ENCODE results near the gene NFIB. TPM values are rescaled to one million over a fixed set of nuclear protein-coding genes. Genes with fewer than 3 reads are reported as not detected.

NFIB gene
- polyA plus RNA-seq, 1 of the 3 experiments (the other 2 are of a cell fraction) = 9.2 TPM

DNA sequence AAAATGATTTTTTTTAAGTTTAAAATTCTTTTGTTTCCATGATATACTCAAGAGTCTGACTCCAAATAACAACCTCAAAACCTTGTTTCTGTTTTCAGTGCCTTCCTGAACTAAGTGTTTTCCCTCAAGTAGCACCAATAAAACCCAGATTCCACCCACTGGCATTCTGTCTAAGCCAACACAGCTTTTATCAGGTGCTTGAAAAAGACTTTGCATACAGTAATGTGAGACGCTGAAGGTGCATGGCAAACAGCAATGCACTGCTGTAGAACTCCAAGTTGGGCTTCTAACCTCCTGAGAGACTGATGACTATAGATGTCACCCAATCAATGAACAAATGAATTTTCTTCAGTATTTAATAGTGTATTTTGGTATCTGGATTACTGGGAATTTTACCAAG is 95.7 kb downstream of the NFIB start (continued):
- TF ChIP-seq GATA2 (CRISPR knock-in tag; IDR thresholded peaks at IDR 0.05) (no peak), EP300 (IDR thresholded peaks at IDR 0.05; ENCODE audit: borderline replicate concordance in 1 of 2, low read depth in 1 of 2, low read length in 1 of 2) (no peak)

DNA sequence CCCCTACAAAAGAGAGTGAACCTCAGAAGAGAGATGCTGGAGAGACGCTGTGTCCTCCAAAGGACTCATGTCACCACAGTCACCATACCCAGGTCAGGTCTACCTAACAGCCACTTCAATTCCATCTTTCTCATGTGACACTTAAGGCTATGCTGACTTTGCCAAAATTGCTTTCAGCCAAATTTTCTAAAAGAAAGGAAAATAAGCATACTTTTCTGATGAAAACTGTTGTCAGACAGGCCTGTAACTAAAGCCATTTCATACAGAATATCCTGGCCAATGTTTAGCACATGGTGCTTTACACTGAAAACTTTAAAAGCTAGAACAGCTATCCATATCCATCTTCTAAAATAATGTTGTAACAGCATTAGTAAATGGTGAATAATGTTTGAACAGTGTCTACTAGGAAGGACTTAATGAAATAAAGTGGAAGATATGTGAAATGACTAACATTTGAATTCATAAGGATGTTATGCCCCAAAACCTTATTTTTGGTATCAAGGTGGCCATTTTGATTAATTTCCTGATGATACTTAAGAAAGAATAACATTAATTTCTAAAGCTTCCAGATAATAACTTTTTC is 97.2 kb downstream of the NFIB start:
- no peak for DNase-seq
- H3K9me2 ChIP-seq = no peaks in the 10 kb centered on the region
- TF ChIP-seq, protein P1, sequence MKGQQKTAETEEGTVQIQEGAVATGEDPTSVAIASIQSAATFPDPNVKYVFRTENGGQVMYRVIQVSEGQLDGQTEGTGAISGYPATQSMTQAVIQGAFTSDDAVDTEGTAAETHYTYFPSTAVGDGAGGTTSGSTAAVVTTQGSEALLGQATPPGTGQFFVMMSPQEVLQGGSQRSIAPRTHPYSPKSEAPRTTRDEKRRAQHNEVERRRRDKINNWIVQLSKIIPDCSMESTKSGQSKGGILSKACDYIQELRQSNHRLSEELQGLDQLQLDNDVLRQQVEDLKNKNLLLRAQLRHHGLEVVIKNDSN (IDR thresholded peaks at IDR 0.05; ENCODE audit: borderline replicate concordance, low read depth) = no peak
- no peak for TF ChIP-seq MXI1 (IDR thresholded peaks at IDR 0.05; ENCODE audit: low read depth, low read length)
- H3K9me3 ChIP-seq = no peaks in the 10 kb centered on the region
- no peak overlapping the region for H3K9ac ChIP-seq
- peaks cover 3% of the 10 kb centered on the region in 2 experiments for H3K36me3 ChIP-seq (replicated peaks in 1 of 2; ENCODE audit: control insufficient read depth in 1 of 2, insufficient read depth in 2 of 2, low read length in 1 of 2)
- H3F3A ChIP-seq (replicated peaks; ENCODE audit: insufficient read depth) = peaks cover 31% of the 10 kb centered on the region
- H3K4me3 ChIP-seq (ENCODE audit: low read depth in 2 of 2, low read length in 1 of 2) = no peak overlapping the region
- no peaks in the 10 kb centered on the region; the same call in 1 of the 2 replicates for H4K20me1 ChIP-seq (ENCODE audit: insufficient read depth)
- H2AFZ ChIP-seq (ENCODE audit: low read depth) = no peak overlapping the region
- no peaks in the 10 kb centered on the region for H3K27me3 ChIP-seq (ENCODE audit: insufficient read depth)
- peaks cover 62% of the 10 kb centered on the region for H3K79me2 ChIP-seq (ENCODE audit: insufficient read depth)
- H3K4me1 ChIP-seq (ENCODE audit: control insufficient read depth in 1 of 2, insufficient read depth in 2 of 2, low read depth in 1 of 2, low read length in 1 of 2) = peaks cover 20 to 49% of the 10 kb centered on the region in 2 experiments
- H3K27ac ChIP-seq (ENCODE audit: low read depth in 2 of 2, low read length in 1 of 2) = peak overlapping the region; percentile 4 to 61; a peak in 3 of 4 replicates
- ChIA-PET POLR2A (no interaction called here), CTCF (no interaction called here)
- WGBS (ENCODE audit: low lambda C conversion rate) = 100% methylated on average over 1 of the region's 1 CpG
- H3K4me2 ChIP-seq = no peak overlapping the region

DNA sequence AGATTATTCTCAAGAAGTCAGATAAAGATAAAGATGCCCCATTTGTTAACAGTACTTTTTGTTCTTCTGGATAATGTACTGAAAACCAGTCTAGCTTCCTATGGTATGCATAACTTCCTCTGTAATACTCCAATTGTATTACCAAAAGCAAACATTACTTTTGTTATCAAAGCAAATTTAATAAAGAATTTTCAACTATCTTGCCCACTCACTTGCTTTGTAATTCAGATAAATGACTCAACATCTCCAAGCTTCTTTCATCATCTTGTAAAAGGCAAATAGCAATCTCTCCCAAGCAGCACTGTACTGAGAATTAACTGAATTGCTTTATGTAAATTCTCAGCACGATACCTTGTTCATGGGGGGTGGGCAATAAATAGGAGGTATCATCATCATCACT is 98.3 kb downstream of the NFIB start:
- H3K36me3 ChIP-seq (replicated peaks in 1 of 2; ENCODE audit: control insufficient read depth in 1 of 2, insufficient read depth in 2 of 2, low read length in 1 of 2) = peaks cover 3% of the 10 kb centered on the region in 2 experiments
- no peak overlapping the region for H3K9ac ChIP-seq
- POLR2A ChIA-PET = no interaction called here
- no peak overlapping the region for H3K4me3 ChIP-seq (ENCODE audit: low read depth in 2 of 2, low read length in 1 of 2)
- peaks cover 73% of the 10 kb centered on the region for H3K79me2 ChIP-seq (ENCODE audit: insufficient read depth)
- peaks cover 21 to 41% of the 10 kb centered on the region in 2 experiments for H3K4me1 ChIP-seq (ENCODE audit: control insufficient read depth in 1 of 2, insufficient read depth in 2 of 2, low read depth in 1 of 2, low read length in 1 of 2)
- H3K9me3 ChIP-seq = no peaks in the 10 kb centered on the region
- H3K27me3 ChIP-seq (ENCODE audit: insufficient read depth) = no peaks in the 10 kb centered on the region
- H3K27ac ChIP-seq (ENCODE audit: low read depth in 2 of 2, low read length in 1 of 2) = peak overlapping the region in 1 of 2 experiments; percentile 61; a peak in 3 of 4 replicates
- no peaks in the 10 kb centered on the region; the same call in 1 of the 2 replicates for H4K20me1 ChIP-seq (ENCODE audit: insufficient read depth)
- H3F3A ChIP-seq (replicated peaks; ENCODE audit: insufficient read depth) = peaks cover 25% of the 10 kb centered on the region
- H3K9me2 ChIP-seq = no peaks in the 10 kb centered on the region
- no peak overlapping the region for H2AFZ ChIP-seq (ENCODE audit: low read depth)
- CTCF ChIA-PET = interaction anchor here (0.9 kb wide), 1 partner anchor 11 kb away, joined by 3 read pairs; no protein-coding TSS in a partner anchor
- H3K4me2 ChIP-seq = peak overlapping the region; percentile 22; the same call in 1 of the 2 replicates
- no peak for DNase-seq
- WGBS (ENCODE audit: low lambda C conversion rate) = 40% methylated on average over 1 of the region's 1 CpG
- TF ChIP-seq ELF1 (IDR thresholded peaks at IDR 0.05) (no peak), JUND (IDR thresholded peaks at IDR 0.05) (0 out of 2 replicates have a peak, but pooled peaks have one; percentile 10), FOXM1 (IDR thresholded peaks at IDR 0.05; ENCODE audit: low read depth) (no peak), FOXJ3 (CRISPR knock-in tag; IDR thresholded peaks at IDR 0.05) (no peak), TCF12 (IDR thresholded peaks at IDR 0.05) (peak; percentile 18; the same call in 1 of the 2 replicates), RAD21 (IDR thresholded peaks at IDR 0.05; ENCODE audit: low read length) (no peak), EZH2phosphoT487 (IDR thresholded peaks at IDR 0.05; ENCODE audit: borderline replicate concordance, low read depth) (no peak), MEF2A (IDR thresholded peaks at IDR 0.05; ENCODE audit: borderline replicate concordance, low read depth) (no peak), TAF1 (IDR thresholded peaks at IDR 0.05; ENCODE audit: borderline replicate concordance, low read depth, low read length) (no peak), FOSL2 (IDR thresholded peaks at IDR 0.05; ENCODE audit: borderline replicate concordance, low read depth) (no peak), YY1 (IDR thresholded peaks at IDR 0.05; ENCODE audit: low read depth) (no peak), SIN3A (IDR thresholded peaks at IDR 0.05; ENCODE audit: borderline replicate concordance, low read depth, low read length) (no peak), EP300 (IDR thresholded peaks at IDR 0.05; ENCODE audit: borderline replicate concordance in 1 of 2, low read depth in 1 of 2, low read length in 1 of 2) (no peak), CHD2 (IDR thresholded peaks at IDR 0.05; ENCODE audit: low read length, partially characterized antibody) (no peak), TEAD4 (IDR thresholded peaks at IDR 0.05; ENCODE audit: borderline replicate concordance, insufficient read depth) (no peak), MXI1 (IDR thresholded peaks at IDR 0.05; ENCODE audit: low read depth, low read length) (no peak)
- TF ChIP-seq, protein P2, sequence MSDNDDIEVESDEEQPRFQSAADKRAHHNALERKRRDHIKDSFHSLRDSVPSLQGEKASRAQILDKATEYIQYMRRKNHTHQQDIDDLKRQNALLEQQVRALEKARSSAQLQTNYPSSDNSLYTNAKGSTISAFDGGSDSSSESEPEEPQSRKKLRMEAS (IDR thresholded peaks at IDR 0.05; ENCODE audit: low read depth) = no peak
- TF ChIP-seq, protein P3, sequence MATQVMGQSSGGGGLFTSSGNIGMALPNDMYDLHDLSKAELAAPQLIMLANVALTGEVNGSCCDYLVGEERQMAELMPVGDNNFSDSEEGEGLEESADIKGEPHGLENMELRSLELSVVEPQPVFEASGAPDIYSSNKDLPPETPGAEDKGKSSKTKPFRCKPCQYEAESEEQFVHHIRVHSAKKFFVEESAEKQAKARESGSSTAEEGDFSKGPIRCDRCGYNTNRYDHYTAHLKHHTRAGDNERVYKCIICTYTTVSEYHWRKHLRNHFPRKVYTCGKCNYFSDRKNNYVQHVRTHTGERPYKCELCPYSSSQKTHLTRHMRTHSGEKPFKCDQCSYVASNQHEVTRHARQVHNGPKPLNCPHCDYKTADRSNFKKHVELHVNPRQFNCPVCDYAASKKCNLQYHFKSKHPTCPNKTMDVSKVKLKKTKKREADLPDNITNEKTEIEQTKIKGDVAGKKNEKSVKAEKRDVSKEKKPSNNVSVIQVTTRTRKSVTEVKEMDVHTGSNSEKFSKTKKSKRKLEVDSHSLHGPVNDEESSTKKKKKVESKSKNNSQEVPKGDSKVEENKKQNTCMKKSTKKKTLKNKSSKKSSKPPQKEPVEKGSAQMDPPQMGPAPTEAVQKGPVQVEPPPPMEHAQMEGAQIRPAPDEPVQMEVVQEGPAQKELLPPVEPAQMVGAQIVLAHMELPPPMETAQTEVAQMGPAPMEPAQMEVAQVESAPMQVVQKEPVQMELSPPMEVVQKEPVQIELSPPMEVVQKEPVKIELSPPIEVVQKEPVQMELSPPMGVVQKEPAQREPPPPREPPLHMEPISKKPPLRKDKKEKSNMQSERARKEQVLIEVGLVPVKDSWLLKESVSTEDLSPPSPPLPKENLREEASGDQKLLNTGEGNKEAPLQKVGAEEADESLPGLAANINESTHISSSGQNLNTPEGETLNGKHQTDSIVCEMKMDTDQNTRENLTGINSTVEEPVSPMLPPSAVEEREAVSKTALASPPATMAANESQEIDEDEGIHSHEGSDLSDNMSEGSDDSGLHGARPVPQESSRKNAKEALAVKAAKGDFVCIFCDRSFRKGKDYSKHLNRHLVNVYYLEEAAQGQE (IDR thresholded peaks at IDR 0.05; ENCODE audit: low read depth, low read length) = no peak
- TF ChIP-seq, protein P4, sequence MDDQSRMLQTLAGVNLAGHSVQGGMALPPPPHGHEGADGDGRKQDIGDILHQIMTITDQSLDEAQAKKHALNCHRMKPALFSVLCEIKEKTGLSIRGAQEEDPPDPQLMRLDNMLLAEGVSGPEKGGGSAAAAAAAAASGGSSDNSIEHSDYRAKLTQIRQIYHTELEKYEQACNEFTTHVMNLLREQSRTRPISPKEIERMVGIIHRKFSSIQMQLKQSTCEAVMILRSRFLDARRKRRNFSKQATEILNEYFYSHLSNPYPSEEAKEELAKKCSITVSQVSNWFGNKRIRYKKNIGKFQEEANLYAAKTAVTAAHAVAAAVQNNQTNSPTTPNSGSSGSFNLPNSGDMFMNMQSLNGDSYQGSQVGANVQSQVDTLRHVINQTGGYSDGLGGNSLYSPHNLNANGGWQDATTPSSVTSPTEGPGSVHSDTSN (IDR thresholded peaks at IDR 0.05) = peak; percentile 13; the same call in 1 of the 2 replicates

Measured in SK-N-SH (cell line).